GM12878 (cell line): ENCODE data around the gene ABCC9. TPM values are rescaled to one million over a fixed set of nuclear protein-coding genes. Genes with fewer than 3 reads are reported as not detected.

Source experiments
- ATAC-seq: fragments of 200-7000 bp; cut with Tn5 transposase; 3 replicates; pipeline ENCODE4 v1.9.1; 2020; ENCODE audit warnings: mild to moderate bottlenecking, moderate library complexity
- BruUV-seq: library from RNA; stranded (reverse); fragments of 400-500 nt; replicated peaks from 2 replicates; lab custom pipeline; 2021; lab: Mats Ljungman, UMichigan
- CTCF ChIA-PET: fragments of 300-600 bp; sonication (Branson Sonifier 250); formaldehyde crosslinking; extraction: SDS; loops from one replicate; lab custom pipeline; 2021; ENCODE audit warnings: inconsistent platforms; lab: Yijun Ruan, JAX
- POLR2A ChIA-PET: fragments of 350-600 bp; formaldehyde crosslinking; extraction: SDS; loops from one replicate; lab custom pipeline; 2021; ENCODE audit warnings: inconsistent platforms; lab: Charles Lee
- RAD21 ChIA-PET: fragments of 300-600 bp; sonication (Branson Sonifier 250); formaldehyde crosslinking; loops from one replicate; lab custom pipeline; 2023; ENCODE audit warnings: antibody characterized with exemption; ENCODE audit not compliant: unreplicated experiment; lab: Charles Lee
- SMC1A ChIA-PET: fragments of 300-600 bp; sonication (Branson Sonifier 250); formaldehyde crosslinking; loops from one replicate; lab custom pipeline; 2023; ENCODE audit not compliant: unreplicated experiment, uncharacterized antibody; lab: Charles Lee
- DNase-seq: peaks from one replicate; pipeline ENCODE4 v3.0.0-alpha.2; 2011; ENCODE audit warnings: low read depth, low spot score
- FAIRE-seq: peaks from 3 replicates; lab custom pipeline; 2011; peaks lifted over from hg19 to GRCh38; lab: Jason Lieb, UNC
- H2AFZ ChIP-seq: 2 replicates; pipeline ENCODE4 v1.6.0; 2011; ENCODE audit warnings: low read depth, low read length, control low read depth; ENCODE audit not compliant: control insufficient read depth
- H3K27ac ChIP-seq: 2 replicates; pipeline ENCODE4 v1.5.1; 2011; ENCODE audit warnings: control low read depth; ENCODE audit not compliant: control insufficient read depth, insufficient read depth
- H3K27me3 ChIP-seq, 2 experiments: replicated peaks in 1 of 2; 2 replicates each; pipeline versions ENCODE4 v1.6.0 to v1.6.1; 2011; ENCODE audit warnings: low read length in 1 of 2; ENCODE audit not compliant: control insufficient read depth in 2 of 2, insufficient read depth in 2 of 2
- H3K36me3 ChIP-seq, 2 experiments: 2 replicates each; pipeline ENCODE4 v1.5.1; 2011; ENCODE audit warnings: low read length in 1 of 2; ENCODE audit not compliant: control insufficient read depth in 2 of 2, insufficient read depth in 2 of 2
- H3K4me1 ChIP-seq: 2 replicates; pipeline ENCODE4 v1.6.1; 2011; ENCODE audit warnings: mild to moderate bottlenecking, low read length, moderate library complexity, mixed read lengths; ENCODE audit not compliant: control insufficient read depth, insufficient read depth
- H3K4me2 ChIP-seq: 2 replicates; pipeline ENCODE4 v1.6.0; 2011; ENCODE audit warnings: control low read depth; ENCODE audit not compliant: control insufficient read depth, insufficient read depth
- H3K4me3 ChIP-seq: fragments of 200-600 bp; sonication (generic); 2 replicates; pipeline ENCODE4 v1.5.1; 2016
- H3K79me2 ChIP-seq: 2 replicates; pipeline ENCODE4 v1.6.0; 2011; ENCODE audit warnings: low read length; ENCODE audit not compliant: control insufficient read depth, insufficient read depth
- H3K9ac ChIP-seq: 2 replicates; pipeline ENCODE4 v1.8.0; 2011; ENCODE audit warnings: low read length, control low read depth, mixed read lengths; ENCODE audit not compliant: control insufficient read depth, insufficient read depth
- H3K9me3 ChIP-seq: replicated peaks from 3 replicates; pipeline ENCODE4 v1.5.1; 2011; ENCODE audit warnings: mild to moderate bottlenecking, low read length; ENCODE audit not compliant: control insufficient read depth, insufficient read depth
- H4K20me1 ChIP-seq: 2 replicates; pipeline ENCODE4 v1.6.0; 2011; ENCODE audit not compliant: control insufficient read depth, insufficient read depth
- CBFB ChIP-seq: IDR thresholded peaks from 2 replicates; pipeline ENCODE4 v1.6.1; 2016; ENCODE audit warnings: antibody characterized with exemption, low read depth
- CHD4 ChIP-seq: fragments of 200-600 bp; sonication (generic); IDR thresholded peaks from 2 replicates; pipeline ENCODE4 v1.6.1; 2016; ENCODE audit warnings: mild to moderate bottlenecking
- CREB1 ChIP-seq: IDR thresholded peaks from 2 replicates; pipeline ENCODE4 v1.6.1; 2012; ENCODE audit warnings: low read depth, mild to moderate bottlenecking, inconsistent platforms
- FOXK2 ChIP-seq: fragments of 450-650 bp; IDR thresholded peaks from 2 replicates; pipeline ENCODE4 v1.6.1; 2017; ENCODE audit warnings: mild to moderate bottlenecking, moderate library complexity
- HDAC2 ChIP-seq: fragments of 200-600 bp; sonication (generic); IDR thresholded peaks from 2 replicates; pipeline ENCODE4 v1.6.1; 2017
- HDGF ChIP-seq: fragments of 450-650 bp; IDR thresholded peaks from 2 replicates; pipeline ENCODE4 v1.6.1; 2016; ENCODE audit warnings: antibody characterized with exemption
- IRF4 ChIP-seq: IDR thresholded peaks from 2 replicates; pipeline ENCODE4 v1.6.1; 2011; ENCODE audit warnings: low read depth, low read length
- JUNB ChIP-seq: IDR thresholded peaks from 2 replicates; pipeline ENCODE4 v1.6.1; 2016; ENCODE audit warnings: antibody characterized with exemption, mild to moderate bottlenecking
- MYB ChIP-seq: fragments of 150-350 bp; IDR thresholded peaks from 2 replicates; pipeline ENCODE4 v1.6.1; 2014; ENCODE audit warnings: mild to moderate bottlenecking, low read depth, low read length, borderline replicate concordance
- NFIC ChIP-seq: IDR thresholded peaks from 2 replicates; pipeline ENCODE4 v1.6.1; 2012; ENCODE audit warnings: low read depth, mild to moderate bottlenecking, inconsistent platforms, low read length, moderate library complexity
- NR2C1 ChIP-seq: fragments of 450-650 bp; IDR thresholded peaks from 2 replicates; pipeline ENCODE4 v1.6.1; 2017; ENCODE audit warnings: antibody characterized with exemption, mild to moderate bottlenecking, moderate library complexity
- NR2C2 ChIP-seq: IDR thresholded peaks from 2 replicates; pipeline ENCODE4 v1.6.1; 2011; ENCODE audit warnings: borderline replicate concordance, low read depth; ENCODE audit not compliant: control insufficient read depth, insufficient read length
- POLR2AphosphoS2 ChIP-seq: IDR thresholded peaks from 2 replicates; pipeline ENCODE4 v1.6.1; 2011; ENCODE audit warnings: low read depth, mild to moderate bottlenecking, low read length, improper control_type of control experiment, moderate library complexity
- RBBP5 ChIP-seq: fragments of 200-600 bp; sonication (generic); conservative IDR thresholded peaks from 2 replicates; pipeline ENCODE4 v1.6.1; 2016
- SP1 ChIP-seq: IDR thresholded peaks from one replicate; pipeline ENCODE4 v1.6.1; 2011; ENCODE audit warnings: low read depth, low read length
- SPI1 ChIP-seq: IDR thresholded peaks from 2 replicates; pipeline ENCODE4 v1.6.1; 2011; ENCODE audit warnings: low read depth, mild to moderate bottlenecking, low read length, moderate library complexity, borderline replicate concordance; ENCODE audit not compliant: insufficient read depth
- TARDBP ChIP-seq: IDR thresholded peaks from 2 replicates; pipeline ENCODE4 v1.6.1; 2016; ENCODE audit warnings: borderline replicate concordance
- TCF12 ChIP-seq: IDR thresholded peaks from 2 replicates; pipeline ENCODE4 v1.6.1; 2011; ENCODE audit warnings: low read depth, mild to moderate bottlenecking, low read length
- ZNF687 ChIP-seq: fragments of 450-650 bp; IDR thresholded peaks from 2 replicates; pipeline ENCODE4 v1.6.1; 2017; ENCODE audit warnings: mild to moderate bottlenecking, moderate library complexity
- WGBS: methylation state at CpG from one replicate; pipeline ENCODE4 v1.1.6; 2016; ENCODE audit warnings: low lambda C conversion rate; ENCODE audit not compliant: insufficient replicate concordance, insufficient coverage; ENCODE audit errors: missing lambda C conversion rate; 5-methylcytosine and 5-hydroxymethylcytosine counted together
- in situ Hi-C: fragments of 300-500 bp; cut with MboI; formaldehyde crosslinking; loops from 9 replicates; pipeline ENCODE4 v1.14.3; 2018; ENCODE audit warnings: mixed read lengths
- intact Hi-C: fragments of 100-400 bp; cut with micrococcal nuclease; formaldehyde crosslinking; loops from one replicate; pipeline ENCODE4 v1.14.2; 2022; ENCODE audit not compliant: unreplicated experiment
- polyA plus RNA-seq, 11 experiments: library from polyadenylated mRNA; depleted of rRNA in 4 of 11; unstranded in 6 of 11; stranded (reverse) in 5 of 11; fragments of >200 nt; fragmentation: Nextera tagmentation in 4 of 11; fragmentation: Illumina TruSeq in 1 of 11; extraction: Ambion mirVana in 4 of 11; extraction: Trizol in 1 of 11; gene quantifications; 1 replicate in 1 of 11; 2 replicates in 10 of 11; pipeline versions ENCODE4 v1.2.1 to v1.2.3, GENCODE V29; 2011 to 2016; ENCODE audit warnings: inconsistent platforms in 2 of 11, missing spikeins in 2 of 11, low read depth in 1 of 11
- total RNA-seq, 4 experiments: library from RNA; depleted of rRNA in 3 of 4; stranded (reverse); fragments of >200 nt in 3 of 4; fragmentation: Illumina TruSeq in 1 of 4; extraction: Trizol in 1 of 4; gene quantifications; 2 replicates each; pipeline versions ENCODE4 v1.2.1 to v1.2.3, GENCODE V29; 2013 to 2021
- TF ChIP-seq, protein P1 (sequence below), 3 experiments: IDR thresholded peaks in 2 of 3; conservative IDR thresholded peaks in 1 of 3; 2 replicates each; pipeline ENCODE4 v1.5.1; 2011; ENCODE audit warnings: low read depth in 3 of 3, low read length in 3 of 3, mild to moderate bottlenecking in 3 of 3, control low read depth in 2 of 3, moderate library complexity in 2 of 3, inconsistent platforms in 1 of 3, mixed read lengths in 1 of 3; ENCODE audit not compliant: control insufficient read depth in 2 of 3, insufficient read depth in 1 of 3; ENCODE audit errors: extremely low read depth in 1 of 3

Gene ABCC9
- total and polyA plus RNA-seq, 10 of the 15 experiments (the other 5 are each of a cell fraction or from before 2014, with no cell fraction given), result under 0.01 to 0.10 (median 0.04) TPM; not detected in 2

DNA sequence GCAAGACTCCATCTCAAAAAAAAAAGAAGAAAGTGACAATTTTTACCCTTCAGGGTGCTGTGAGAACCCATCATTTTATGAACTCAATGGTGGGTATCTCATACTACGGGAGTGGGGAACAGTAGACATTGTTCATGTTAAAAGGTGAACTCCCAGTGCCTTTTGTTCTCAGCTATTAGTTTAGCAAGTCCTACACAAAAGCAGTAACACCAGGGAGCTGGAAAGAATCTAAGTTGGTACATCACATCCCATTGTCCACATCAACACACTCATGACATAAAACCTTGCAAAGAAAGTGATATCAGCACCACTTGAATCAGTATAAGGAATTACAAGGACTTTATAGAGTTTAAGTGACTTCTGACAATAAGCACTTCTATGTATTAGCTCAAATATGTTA is 47.4 kb upstream of the ABCC9 start (continued):
- TF ChIP-seq ZNF687 (no peak), NFIC (no peak), IRF4 (no peak), CREB1 (no peak), HDGF (no peak), FOXK2 (no peak), JUNB (no peak), TARDBP (no peak), SP1 (no peak), MYB (no peak)

GRCh38 chr12:21987755-21988154 is 46.5 kb upstream of the ABCC9 start:
- Histone ChIP-seq H3K27me3 (no peaks in the 10 kb centered on the region), H2AFZ (no peak overlapping the region), H3K4me2 (no peak overlapping the region), H3K36me3 (no peaks in the 10 kb centered on the region), H3K4me1 (no peaks in the 10 kb centered on the region), H3K4me3 (no peak overlapping the region), H3K9ac (no peak overlapping the region), H3K9me3 (no peaks in the 10 kb centered on the region), H3K79me2 (no peaks in the 10 kb centered on the region), H3K27ac (no peak overlapping the region), H4K20me1 (no peaks in the 10 kb centered on the region)
- SMC1A ChIA-PET, result interaction anchor here (5.6 kb wide), 1 partner anchor 290 kb away, joined by 41 read pairs; no protein-coding TSS in a partner anchor
- intact Hi-C loops, result no loop called here
- ATAC-seq, result no peak
- in situ Hi-C loops, result no loop called here
- WGBS, result 32% methylated on average over 6 of the region's 6 CpGs
- no peak for FAIRE-seq
- DNase-seq, result no peak
- BruUV-seq, result no TSS peak
- POLR2A ChIA-PET, result no interaction called here
- CTCF ChIA-PET, result interaction anchor here (1.4 kb wide), 1 partner anchor 290 kb away, joined by 4 read pairs; no protein-coding TSS in a partner anchor
- RAD21 ChIA-PET, result interaction anchor here (1.2 kb wide), 1 partner anchor 290 kb away, joined by 3 read pairs; no protein-coding TSS in a partner anchor
- TF ChIP-seq SPI1 (no peak), NR2C2 (no peak), RBBP5 (no peak), NR2C1 (no peak), TCF12 (no peak), POLR2AphosphoS2 (no peak), CHD4 (no peak), CBFB (no peak), IRF4 (no peak), HDAC2 (no peak)
- TF ChIP-seq, protein P1, sequence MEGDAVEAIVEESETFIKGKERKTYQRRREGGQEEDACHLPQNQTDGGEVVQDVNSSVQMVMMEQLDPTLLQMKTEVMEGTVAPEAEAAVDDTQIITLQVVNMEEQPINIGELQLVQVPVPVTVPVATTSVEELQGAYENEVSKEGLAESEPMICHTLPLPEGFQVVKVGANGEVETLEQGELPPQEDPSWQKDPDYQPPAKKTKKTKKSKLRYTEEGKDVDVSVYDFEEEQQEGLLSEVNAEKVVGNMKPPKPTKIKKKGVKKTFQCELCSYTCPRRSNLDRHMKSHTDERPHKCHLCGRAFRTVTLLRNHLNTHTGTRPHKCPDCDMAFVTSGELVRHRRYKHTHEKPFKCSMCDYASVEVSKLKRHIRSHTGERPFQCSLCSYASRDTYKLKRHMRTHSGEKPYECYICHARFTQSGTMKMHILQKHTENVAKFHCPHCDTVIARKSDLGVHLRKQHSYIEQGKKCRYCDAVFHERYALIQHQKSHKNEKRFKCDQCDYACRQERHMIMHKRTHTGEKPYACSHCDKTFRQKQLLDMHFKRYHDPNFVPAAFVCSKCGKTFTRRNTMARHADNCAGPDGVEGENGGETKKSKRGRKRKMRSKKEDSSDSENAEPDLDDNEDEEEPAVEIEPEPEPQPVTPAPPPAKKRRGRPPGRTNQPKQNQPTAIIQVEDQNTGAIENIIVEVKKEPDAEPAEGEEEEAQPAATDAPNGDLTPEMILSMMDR (IDR thresholded peaks at IDR 0.05 in 2 of 3, conservative IDR thresholded peaks at IDR 0.05 in 1 of 3; ENCODE audit: control insufficient read depth in 2 of 3, extremely low read depth in 1 of 3, insufficient read depth in 1 of 3, low read depth in 3 of 3, low read length in 3 of 3), result no peak
